SK-N-SH treated with all-trans-retinoic acid at 6 μM for 48 hours (cell line): Measurements from ENCODE around the gene PPP1R7.

ENCODE experiments used
- ATAC-seq: fragments of 200-7000 bp; cut with Tn5 transposase; 3 replicates; pipeline ENCODE4 v1.9.1; 2020; ENCODE audit warnings: mild to moderate bottlenecking, moderate library complexity
- ARNTL ChIP-seq: fragments of 450-650 bp; formaldehyde crosslinking; IDR thresholded peaks from 2 replicates; pipeline ENCODE4 v1.5.0; 2020; ENCODE audit warnings: low read depth, mild to moderate bottlenecking, moderate library complexity, borderline replicate concordance
- BACH2 ChIP-seq: fragments of 250-450 bp; sonication (Bioruptor Pico); IDR thresholded peaks from 2 replicates; pipeline ENCODE4 v1.9.0; 2021; ENCODE audit warnings: mild to moderate bottlenecking, borderline replicate concordance
- CREB5 ChIP-seq: fragments of 250-450 bp; sonication (Bioruptor Pico); IDR thresholded peaks from 2 replicates; pipeline ENCODE4 v1.5.1; 2020; ENCODE audit warnings: low read depth, mild to moderate bottlenecking, moderate library complexity
- CSDC2 ChIP-seq: fragments of 250-450 bp; sonication (Bioruptor Pico); IDR thresholded peaks from 2 replicates; pipeline ENCODE4 v1.5.0; 2020; ENCODE audit warnings: mild to moderate bottlenecking, moderate library complexity
- ESRRG ChIP-seq: fragments of 250-450 bp; sonication (Bioruptor Pico); IDR thresholded peaks from 2 replicates; pipeline ENCODE4 v1.6.1; 2021; ENCODE audit warnings: mild to moderate bottlenecking
- GLIS3 ChIP-seq: fragments of 250-450 bp; sonication (Bioruptor Pico); IDR thresholded peaks from 2 replicates; pipeline ENCODE4 v1.5.0; 2020; ENCODE audit warnings: mild to moderate bottlenecking, moderate library complexity
- ISL1 ChIP-seq: fragments of 250-450 bp; sonication (Bioruptor Pico); IDR thresholded peaks from 2 replicates; pipeline ENCODE4 v2.1.2; 2022; ENCODE audit warnings: mild to moderate bottlenecking, moderate library complexity
- OSR1 ChIP-seq: fragments of 250-450 bp; sonication (Bioruptor Pico); IDR thresholded peaks from 2 replicates; pipeline ENCODE4 v1.8.0; 2022; ENCODE audit warnings: moderate library complexity, mild to moderate bottlenecking, inconsistent platforms
- POU6F1 ChIP-seq: fragments of 250-450 bp; sonication (Bioruptor Pico); IDR thresholded peaks from 2 replicates; pipeline ENCODE4 v1.8.0; 2021; ENCODE audit warnings: low read depth, mild to moderate bottlenecking, moderate library complexity, borderline replicate concordance
- PPARA ChIP-seq: fragments of 250-450 bp; sonication (Bioruptor Pico); IDR thresholded peaks from 2 replicates; pipeline ENCODE4 v1.5.0; 2020; ENCODE audit warnings: mild to moderate bottlenecking, borderline replicate concordance
- RARB ChIP-seq: fragments of 250-450 bp; sonication (Bioruptor Pico); IDR thresholded peaks from 2 replicates; pipeline ENCODE4 v1.8.0; 2021; ENCODE audit warnings: mild to moderate bottlenecking, moderate library complexity
- TCF4 ChIP-seq: fragments of 250-450 bp; sonication (Bioruptor Pico); IDR thresholded peaks from 2 replicates; pipeline ENCODE4 v1.8.0; 2021; ENCODE audit warnings: mild to moderate bottlenecking, moderate library complexity, borderline replicate concordance
- TOX ChIP-seq: fragments of 250-450 bp; sonication (Bioruptor Pico); IDR thresholded peaks from 2 replicates; pipeline ENCODE4 v1.8.0; 2021; ENCODE audit warnings: mild to moderate bottlenecking, moderate library complexity, borderline replicate concordance
- TSHZ2 ChIP-seq: fragments of 250-450 bp; sonication (Bioruptor Pico); IDR thresholded peaks from 2 replicates; pipeline ENCODE4 v1.5.0; 2020; ENCODE audit warnings: mild to moderate bottlenecking, moderate library complexity
- ZC3H10 ChIP-seq: fragments of 250-450 bp; sonication (Bioruptor Pico); IDR thresholded peaks from 2 replicates; pipeline ENCODE4 v1.5.1; 2021; ENCODE audit warnings: mild to moderate bottlenecking, moderate library complexity
- ZFP3 ChIP-seq: fragments of 250-450 bp; sonication (Bioruptor Pico); IDR thresholded peaks from 2 replicates; pipeline ENCODE4 v1.5.0; 2020; ENCODE audit warnings: mild to moderate bottlenecking, moderate library complexity
- ZFP30 ChIP-seq: fragments of 450-650 bp; formaldehyde crosslinking; IDR thresholded peaks from 2 replicates; pipeline ENCODE4 v1.5.0; 2022; ENCODE audit warnings: mild to moderate bottlenecking, moderate library complexity
- ZNF70 ChIP-seq: fragments of 450-650 bp; formaldehyde crosslinking; IDR thresholded peaks from 2 replicates; pipeline ENCODE4 v1.5.0; 2020; ENCODE audit warnings: mild to moderate bottlenecking, moderate library complexity
- ZNF8 ChIP-seq: fragments of 450-650 bp; formaldehyde crosslinking; IDR thresholded peaks from 2 replicates; pipeline ENCODE4 v1.5.0; 2020; ENCODE audit warnings: mild to moderate bottlenecking, moderate library complexity
- TF ChIP-seq, protein P1 (sequence below): fragments of 250-450 bp; sonication (Bioruptor Pico); IDR thresholded peaks from 2 replicates; pipeline ENCODE4 v1.8.0; 2020; ENCODE audit warnings: mild to moderate bottlenecking, moderate library complexity, borderline replicate concordance
- TF ChIP-seq, protein P2 (sequence below): fragments of 250-450 bp; sonication (Bioruptor Pico); IDR thresholded peaks from 2 replicates; pipeline ENCODE4 v1.5.1; 2021; ENCODE audit warnings: mild to moderate bottlenecking, moderate library complexity

PPP1R7 gene

DNA sequence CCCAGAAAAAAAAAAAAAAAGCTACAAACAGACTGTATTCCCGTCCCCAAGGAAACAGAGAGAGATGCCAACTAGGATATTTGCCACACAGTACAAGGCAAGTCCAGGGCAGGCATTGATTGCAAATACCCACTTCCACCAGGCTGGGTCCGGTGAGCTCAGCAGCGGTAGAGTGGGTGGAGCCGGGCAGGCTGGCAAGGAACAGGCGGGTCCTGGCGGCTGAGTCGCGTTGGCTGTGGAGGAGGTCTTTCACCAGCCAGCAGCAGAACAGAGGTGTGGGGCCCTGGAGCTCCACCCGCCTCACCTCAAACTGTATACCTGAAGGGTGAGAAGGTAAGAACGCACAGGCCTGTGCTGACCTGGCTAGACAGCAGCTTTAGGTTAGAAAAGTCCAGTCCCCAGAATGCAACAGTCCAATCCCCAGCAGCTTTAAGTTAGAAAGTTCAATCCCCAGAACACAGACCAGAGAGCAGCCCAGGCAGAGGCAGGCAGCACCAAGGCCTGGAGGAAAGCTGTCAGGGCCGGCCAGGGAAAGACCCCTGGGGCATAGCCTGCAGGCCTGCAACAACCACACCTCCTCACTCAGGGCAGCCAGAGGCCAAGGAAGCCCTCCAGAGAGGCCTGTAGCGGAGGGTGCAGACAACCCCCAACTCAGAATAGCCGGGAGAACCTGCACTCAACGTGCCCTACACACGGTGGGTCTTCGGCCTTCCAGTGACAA is 26.3 kb upstream of the PPP1R7 start:
- TF ChIP-seq ESRRG (no peak), ISL1 (CRISPR knock-in tag) (no peak), ARNTL (CRISPR knock-in tag) (no peak), OSR1 (CRISPR knock-in tag) (no peak), RARB (no peak), TCF4 (no peak), TOX (CRISPR knock-in tag) (no peak), ZFP30 (CRISPR knock-in tag) (no peak), POU6F1 (CRISPR knock-in tag) (no peak), BACH2 (CRISPR knock-in tag) (no peak), GLIS3 (CRISPR knock-in tag) (no peak), CREB5 (CRISPR knock-in tag) (no peak), ZFP3 (CRISPR knock-in tag) (no peak), CSDC2 (CRISPR knock-in tag) (no peak), ZNF70 (CRISPR knock-in tag) (no peak), TSHZ2 (CRISPR knock-in tag) (no peak)
- TF ChIP-seq, protein P1, sequence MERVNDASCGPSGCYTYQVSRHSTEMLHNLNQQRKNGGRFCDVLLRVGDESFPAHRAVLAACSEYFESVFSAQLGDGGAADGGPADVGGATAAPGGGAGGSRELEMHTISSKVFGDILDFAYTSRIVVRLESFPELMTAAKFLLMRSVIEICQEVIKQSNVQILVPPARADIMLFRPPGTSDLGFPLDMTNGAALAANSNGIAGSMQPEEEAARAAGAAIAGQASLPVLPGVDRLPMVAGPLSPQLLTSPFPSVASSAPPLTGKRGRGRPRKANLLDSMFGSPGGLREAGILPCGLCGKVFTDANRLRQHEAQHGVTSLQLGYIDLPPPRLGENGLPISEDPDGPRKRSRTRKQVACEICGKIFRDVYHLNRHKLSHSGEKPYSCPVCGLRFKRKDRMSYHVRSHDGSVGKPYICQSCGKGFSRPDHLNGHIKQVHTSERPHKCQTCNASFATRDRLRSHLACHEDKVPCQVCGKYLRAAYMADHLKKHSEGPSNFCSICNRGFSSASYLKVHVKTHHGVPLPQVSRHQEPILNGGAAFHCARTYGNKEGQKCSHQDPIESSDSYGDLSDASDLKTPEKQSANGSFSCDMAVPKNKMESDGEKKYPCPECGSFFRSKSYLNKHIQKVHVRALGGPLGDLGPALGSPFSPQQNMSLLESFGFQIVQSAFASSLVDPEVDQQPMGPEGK (CRISPR knock-in tag): no peak
- ATAC-seq: no peak

- no peak for ATAC-seq
- TF ChIP-seq ZC3H10 (CRISPR knock-in tag) (no peak), ZNF8 (CRISPR knock-in tag) (no peak), CREB5 (CRISPR knock-in tag) (no peak), GLIS3 (CRISPR knock-in tag) (no peak), TCF4 (no peak), ISL1 (CRISPR knock-in tag) (no peak), ARNTL (CRISPR knock-in tag) (no peak), ZNF70 (CRISPR knock-in tag) (no peak), BACH2 (CRISPR knock-in tag) (no peak), PPARA (CRISPR knock-in tag) (no peak), CSDC2 (CRISPR knock-in tag) (no peak), ESRRG (no peak), TSHZ2 (CRISPR knock-in tag) (no peak), TOX (CRISPR knock-in tag) (no peak)
- TF ChIP-seq, protein P1 (CRISPR knock-in tag): no peak
- TF ChIP-seq, protein P2, sequence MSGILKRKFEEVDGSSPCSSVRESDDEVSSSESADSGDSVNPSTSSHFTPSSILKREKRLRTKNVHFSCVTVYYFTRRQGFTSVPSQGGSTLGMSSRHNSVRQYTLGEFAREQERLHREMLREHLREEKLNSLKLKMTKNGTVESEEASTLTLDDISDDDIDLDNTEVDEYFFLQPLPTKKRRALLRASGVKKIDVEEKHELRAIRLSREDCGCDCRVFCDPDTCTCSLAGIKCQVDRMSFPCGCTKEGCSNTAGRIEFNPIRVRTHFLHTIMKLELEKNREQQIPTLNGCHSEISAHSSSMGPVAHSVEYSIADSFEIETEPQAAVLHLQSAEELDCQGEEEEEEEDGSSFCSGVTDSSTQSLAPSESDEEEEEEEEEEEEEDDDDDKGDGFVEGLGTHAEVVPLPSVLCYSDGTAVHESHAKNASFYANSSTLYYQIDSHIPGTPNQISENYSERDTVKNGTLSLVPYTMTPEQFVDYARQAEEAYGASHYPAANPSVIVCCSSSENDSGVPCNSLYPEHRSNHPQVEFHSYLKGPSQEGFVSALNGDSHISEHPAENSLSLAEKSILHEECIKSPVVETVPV (CRISPR knock-in tag): no peak
Measured at GRCh38 chr2:241125626-241126025, 24.6 kb upstream of the PPP1R7 start.
